HepG2 (cell line): Measurements from ENCODE around the gene KLHDC4. TPM values are rescaled to one million over a fixed set of nuclear protein-coding genes. Genes with fewer than 3 reads are reported as not detected.

Source experiments
- ATAC-seq: fragments of 200-7000 bp; cut with Tn5 transposase; 3 replicates; pipeline ENCODE4 v1.9.1; 2020; ENCODE audit warnings: mild to moderate bottlenecking, moderate library complexity
- BruUV-seq: library from RNA; stranded (reverse); fragments of 400-500 nt; replicated peaks from 2 replicates; lab custom pipeline; 2021; lab: Mats Ljungman, UMichigan
- CTCF ChIA-PET: fragments of 300-600 bp; formaldehyde crosslinking; extraction: SDS; loops from one replicate; lab custom pipeline; 2021; ENCODE audit warnings: low total read pairs, inconsistent platforms, low intra/inter-chr PET ratio; lab: Yijun Ruan, JAX
- POLR2A ChIA-PET: fragments of 350-600 bp; sonication (Branson Sonifier 250); formaldehyde crosslinking; loops from one replicate; lab custom pipeline; 2020; ENCODE audit warnings: antibody characterized with exemption, inconsistent platforms; lab: Yijun Ruan, JAX
- DNase-seq: peaks from one replicate; pipeline ENCODE4 v3.0.0-alpha.2; 2015; ENCODE audit warnings: low spot score
- FAIRE-seq: peaks from 3 replicates; lab custom pipeline; 2011; peaks lifted over from hg19 to GRCh38; lab: Jason Lieb, UNC
- H2AFZ ChIP-seq: one replicate; pipeline ENCODE4 v1.6.1; 2011; ENCODE audit warnings: low read length, inconsistent platforms
- H3K27ac ChIP-seq: fragments of 300-600 bp; 3 replicates; pipeline ENCODE4 v1.8.0; 2011; ENCODE audit warnings: mixed run types, mild to moderate bottlenecking, mixed read lengths, low read length, inconsistent platforms; ENCODE audit not compliant: insufficient read depth; ENCODE audit errors: extremely low read length
- H3K27me3 ChIP-seq, 2 experiments: fragments of 200-600 bp in 1 of 2; 2 replicates in 1 of 2; 3 replicates in 1 of 2; pipeline versions ENCODE4 v1.6.0 to v1.8.0; 2011; ENCODE audit warnings: low read length in 2 of 2, mild to moderate bottlenecking in 2 of 2, moderate library complexity in 2 of 2, inconsistent platforms in 1 of 2; ENCODE audit not compliant: insufficient read depth in 2 of 2, control insufficient read depth in 1 of 2
- H3K36me3 ChIP-seq, 2 experiments: fragments of 200-600 bp in 1 of 2; replicated peaks in 1 of 2; 2 replicates in 1 of 2; 3 replicates in 1 of 2; pipeline versions ENCODE4 v1.5.1 to v1.8.0; 2011; ENCODE audit warnings: low read length in 2 of 2, inconsistent platforms in 1 of 2; ENCODE audit not compliant: insufficient read depth in 2 of 2, control insufficient read depth in 1 of 2
- H3K4me1 ChIP-seq: 2 replicates; pipeline ENCODE4 v1.5.1; 2012; ENCODE audit warnings: low read length, inconsistent platforms; ENCODE audit not compliant: insufficient read depth
- H3K4me2 ChIP-seq: 2 replicates; pipeline ENCODE4 v1.6.0; 2011; ENCODE audit warnings: low read depth, low read length, inconsistent platforms
- H3K4me3 ChIP-seq, 3 experiments: fragments of 200-600 bp in 1 of 3; sonication (generic), shearing (Covaris generic) in 1 of 3; replicated peaks in 1 of 3; 2 replicates each; pipeline ENCODE4 v1.5.1; 2011 to 2016; ENCODE audit warnings: low read length in 3 of 3, inconsistent platforms in 2 of 3, low read depth in 2 of 3, mild to moderate bottlenecking in 2 of 3, control low read depth in 1 of 3, mixed read lengths in 1 of 3; ENCODE audit not compliant: insufficient read depth in 1 of 3
- H3K79me2 ChIP-seq: one replicate; pipeline ENCODE4 v1.6.1; 2011; ENCODE audit warnings: low read length, inconsistent platforms; ENCODE audit not compliant: insufficient read depth
- H3K9ac ChIP-seq: 2 replicates; pipeline ENCODE4 v1.6.0; 2011; ENCODE audit warnings: mild to moderate bottlenecking, low read depth, low read length, inconsistent platforms; ENCODE audit not compliant: insufficient read depth
- H3K9me3 ChIP-seq: 2 replicates; pipeline ENCODE4 v1.5.1; 2012; ENCODE audit warnings: mild to moderate bottlenecking, low read length
- H4K20me1 ChIP-seq: 2 replicates; pipeline ENCODE4 v1.6.0; 2011; ENCODE audit warnings: inconsistent platforms, mild to moderate bottlenecking, low read length, moderate library complexity; ENCODE audit not compliant: insufficient read depth
- ATRX ChIP-seq: sonication (generic); formaldehyde crosslinking; IDR thresholded peaks from 2 replicates; pipeline ENCODE4 v1.4.0; 2020; ENCODE audit warnings: missing genetic modification reagents, borderline replicate concordance
- CBX1 ChIP-seq: IDR thresholded peaks from one replicate; pipeline ENCODE4 v1.6.1; 2016; ENCODE audit warnings: antibody characterized with exemption, low read depth
- CCDC6 ChIP-seq: sonication (generic); formaldehyde crosslinking; IDR thresholded peaks from 2 replicates; pipeline ENCODE4 v1.8.1; 2022; ENCODE audit warnings: mild to moderate bottlenecking, missing genetic modification reagents, moderate library complexity
- ETV5 ChIP-seq: IDR thresholded peaks from 2 replicates; pipeline ENCODE4 v1.6.1; 2018; ENCODE audit warnings: missing biosample characterization, missing genetic modification reagents, inconsistent platforms, borderline replicate concordance
- FOXA1 ChIP-seq, 2 experiments: fragments of 450-650 bp in 1 of 2; sonication (generic) in 1 of 2; formaldehyde crosslinking in 1 of 2; IDR thresholded peaks; 2 replicates each; pipeline versions ENCODE4 v1.4.0 to v1.6.1; 2016 to 2020; ENCODE audit warnings: missing genetic modification reagents in 1 of 2
- FOXA3 ChIP-seq: IDR thresholded peaks from 2 replicates; pipeline ENCODE4 v1.6.1; 2016; ENCODE audit warnings: missing genetic modification reagents, missing compliant biosample characterization
- FOXO1 ChIP-seq: sonication (generic); formaldehyde crosslinking; IDR thresholded peaks from 2 replicates; pipeline ENCODE4 v1.4.0; 2020; ENCODE audit warnings: missing genetic modification reagents
- GATAD2A ChIP-seq: IDR thresholded peaks from 2 replicates; pipeline ENCODE4 v1.6.1; 2016
- HNF4A ChIP-seq: sonication (generic); formaldehyde crosslinking; IDR thresholded peaks from 2 replicates; pipeline ENCODE4 v1.4.0; 2020; ENCODE audit warnings: missing genetic modification reagents
- HNRNPLL ChIP-seq: fragments of 200-400 bp; formaldehyde crosslinking; IDR thresholded peaks from 2 replicates; pipeline ENCODE4 v1.6.1; 2017; ENCODE audit warnings: mild to moderate bottlenecking, low read depth, low read length; ENCODE audit not compliant: poor library complexity, severe bottlenecking
- IRX3 ChIP-seq: sonication (generic); formaldehyde crosslinking; IDR thresholded peaks from 2 replicates; pipeline ENCODE4 v1.8.1; 2023; ENCODE audit warnings: mild to moderate bottlenecking, low read depth, missing genetic modification reagents, borderline replicate concordance
- KDM4B ChIP-seq: sonication (generic); formaldehyde crosslinking; IDR thresholded peaks from 2 replicates; pipeline ENCODE4 v1.4.0; 2020; ENCODE audit warnings: missing genetic modification reagents
- RAD51 ChIP-seq: fragments of 450-650 bp; IDR thresholded peaks from 2 replicates; pipeline ENCODE4 v1.6.1; 2016; ENCODE audit warnings: borderline replicate concordance
- SETDB1 ChIP-seq: sonication (generic); formaldehyde crosslinking; IDR thresholded peaks from 2 replicates; pipeline ENCODE4 v1.5.1; 2020; ENCODE audit warnings: missing genetic modification reagents, mild to moderate bottlenecking, borderline replicate concordance
- ZBTB34 ChIP-seq: sonication (generic); formaldehyde crosslinking; IDR thresholded peaks from 2 replicates; pipeline ENCODE4 v1.8.0; 2022; ENCODE audit warnings: mild to moderate bottlenecking, missing genetic modification reagents
- ZNF124 ChIP-seq: sonication (generic); formaldehyde crosslinking; IDR thresholded peaks from 2 replicates; pipeline ENCODE4 v1.4.0; 2020; ENCODE audit warnings: missing genetic modification reagents
- ZNF329 ChIP-seq: sonication (generic); formaldehyde crosslinking; IDR thresholded peaks from 2 replicates; pipeline ENCODE4 v1.9.0; 2021; ENCODE audit warnings: low read depth, mild to moderate bottlenecking, missing genetic modification reagents
- WGBS: methylation state at CpG from one replicate; pipeline ENCODE4 v1.1.6; 2017; ENCODE audit warnings: low lambda C conversion rate; 5-methylcytosine and 5-hydroxymethylcytosine counted together
- in situ Hi-C: cut with HindIII; loops from 2 replicates; pipeline ENCODE4 v1.10.0; 2017; ENCODE audit warnings: low pct_unique_long_range_greater_than_20kb; ENCODE audit not compliant: extremely low pct_ligation_motif_present
- intact Hi-C: fragments of 100-400 bp; cut with micrococcal nuclease; formaldehyde crosslinking; loops from one replicate; pipeline ENCODE4 v1.10.0; 2022; ENCODE audit not compliant: unreplicated experiment
- polyA plus RNA-seq, 8 experiments: library from polyadenylated mRNA; depleted of rRNA in 3 of 8; stranded (reverse) in 7 of 8; unstranded in 1 of 8; fragments of >200 nt; fragmentation: Illumina TruSeq in 4 of 8; extraction: Trizol in 4 of 8; gene quantifications; 2 replicates each; pipeline versions ENCODE4 v1.2.1 to v1.2.3, GENCODE V29; 2011 to 2016; ENCODE audit warnings: low read depth in 4 of 8, missing spikeins in 1 of 8, mixed read lengths in 1 of 8; ENCODE audit not compliant: insufficient read depth in 1 of 8
- total RNA-seq, 5 experiments: library from RNA; depleted of rRNA; stranded (reverse); fragments of >200 nt; fragmentation: Illumina TruSeq; extraction: Trizol; gene quantifications; 2 replicates each; pipeline ENCODE4 v1.2.3, GENCODE V29; 2016; ENCODE audit warnings: low read depth in 1 of 5
- TF ChIP-seq, protein P1 (sequence below): sonication (generic); formaldehyde crosslinking; IDR thresholded peaks from 2 replicates; pipeline ENCODE4 v1.5.1; 2020; ENCODE audit warnings: mild to moderate bottlenecking, missing genetic modification reagents, moderate library complexity
- TF ChIP-seq, protein P2 (sequence below): sonication (generic); formaldehyde crosslinking; IDR thresholded peaks from 2 replicates; pipeline ENCODE4 v1.5.1; 2020; ENCODE audit warnings: missing genetic modification reagents, mild to moderate bottlenecking, borderline replicate concordance

The KLHDC4 gene
- total and polyA plus RNA-seq, 2 of the 13 experiments (the other 11 are each of a cell fraction or from before 2014, with no cell fraction given) = 18.7 to 31.8 TPM

- intact Hi-C loops = no loop called here
Observed at GRCh38 chr16:87715658-87716057, 50.1 kb downstream of the KLHDC4 start.

GRCh38 chr16:87715231-87715630, 50.6 kb downstream of the KLHDC4 start:
- no peak for FAIRE-seq
- in situ Hi-C loops = no loop called here
- 97% methylated on average over 16 of the region's 16 CpGs for WGBS

More at GRCh38 chr16:87715658-87716057, 50.1 kb downstream of the KLHDC4 start:
- TF ChIP-seq GATAD2A (CRISPR knock-in tag) (no peak), ZNF124 (no peak), KDM4B (CRISPR knock-in tag) (no peak), FOXA1 (IDR thresholded peaks at IDR 0.05) (no peak), FOXA1 (CRISPR knock-in tag; IDR thresholded peaks at IDR 0.05) (no peak), FOXO1 (CRISPR knock-in tag) (no peak), FOXA3 (CRISPR knock-in tag) (no peak), HNRNPLL (no peak), CCDC6 (CRISPR knock-in tag) (no peak), ETV5 (CRISPR knock-in tag) (no peak), ATRX (CRISPR knock-in tag) (no peak), ZNF329 (no peak), IRX3 (CRISPR knock-in tag) (no peak), HNF4A (no peak), CBX1 (no peak)
- 86% methylated on average over 10 of the region's 12 CpGs for WGBS
- peaks cover 34 to 46% of the 10 kb centered on the region in 2 experiments for H3K36me3 ChIP-seq
- BruUV-seq = no TSS peak
- ATAC-seq (no peak), DNase-seq (no peak), FAIRE-seq (peak; percentile 39)
- POLR2A ChIA-PET = no interaction called here
- no peak overlapping the region for H3K4me2 ChIP-seq
- in situ Hi-C loops = no loop called here
- H2AFZ ChIP-seq = no peak overlapping the region
- H3K4me3 ChIP-seq = no peak overlapping the region
- no peak overlapping the region for H3K27ac ChIP-seq
- H3K9ac ChIP-seq = no peak overlapping the region
- no peaks in the 10 kb centered on the region for H3K9me3 ChIP-seq
- peaks cover 14% of the 10 kb centered on the region for H3K4me1 ChIP-seq
- no peaks in the 10 kb centered on the region for H3K79me2 ChIP-seq
- no peaks in the 10 kb centered on the region for H3K27me3 ChIP-seq
- peaks cover 3% of the 10 kb centered on the region; the same call in 1 of the 2 replicates for H4K20me1 ChIP-seq
- CTCF ChIA-PET = no interaction called here

More at GRCh38 chr16:87715231-87715630, 50.6 kb downstream of the KLHDC4 start:
- Histone ChIP-seq H3K36me3 (peaks cover 38 to 50% of the 10 kb centered on the region in 2 experiments), H3K4me1 (peaks cover 14% of the 10 kb centered on the region), H3K27me3 (no peaks in the 10 kb centered on the region), H3K9me3 (no peaks in the 10 kb centered on the region), H3K4me3 (no peak overlapping the region), H3K4me2 (no peak overlapping the region), H2AFZ (no peak overlapping the region), H3K9ac (no peak overlapping the region), H4K20me1 (peaks cover 3% of the 10 kb centered on the region; the same call in 1 of the 2 replicates), H3K79me2 (no peaks in the 10 kb centered on the region), H3K27ac (no peak overlapping the region)
- no TSS peak for BruUV-seq
- DNase-seq = no peak
- POLR2A ChIA-PET = no interaction called here
- ATAC-seq = no peak
- TF ChIP-seq, protein P1, sequence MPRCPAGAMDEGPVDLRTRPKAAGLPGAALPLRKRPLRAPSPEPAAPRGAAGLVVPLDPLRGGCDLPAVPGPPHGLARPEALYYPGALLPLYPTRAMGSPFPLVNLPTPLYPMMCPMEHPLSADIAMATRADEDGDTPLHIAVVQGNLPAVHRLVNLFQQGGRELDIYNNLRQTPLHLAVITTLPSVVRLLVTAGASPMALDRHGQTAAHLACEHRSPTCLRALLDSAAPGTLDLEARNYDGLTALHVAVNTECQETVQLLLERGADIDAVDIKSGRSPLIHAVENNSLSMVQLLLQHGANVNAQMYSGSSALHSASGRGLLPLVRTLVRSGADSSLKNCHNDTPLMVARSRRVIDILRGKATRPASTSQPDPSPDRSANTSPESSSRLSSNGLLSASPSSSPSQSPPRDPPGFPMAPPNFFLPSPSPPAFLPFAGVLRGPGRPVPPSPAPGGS (CRISPR knock-in tag) = no peak
- TF ChIP-seq RAD51 = no peak
- no peak for TF ChIP-seq ZBTB34
- TF ChIP-seq, protein P2, sequence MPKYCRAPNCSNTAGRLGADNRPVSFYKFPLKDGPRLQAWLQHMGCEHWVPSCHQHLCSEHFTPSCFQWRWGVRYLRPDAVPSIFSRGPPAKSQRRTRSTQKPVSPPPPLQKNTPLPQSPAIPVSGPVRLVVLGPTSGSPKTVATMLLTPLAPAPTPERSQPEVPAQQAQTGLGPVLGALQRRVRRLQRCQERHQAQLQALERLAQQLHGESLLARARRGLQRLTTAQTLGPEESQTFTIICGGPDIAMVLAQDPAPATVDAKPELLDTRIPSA (CRISPR knock-in tag) = no peak
- TF ChIP-seq SETDB1 (CRISPR knock-in tag) = no peak
- intact Hi-C loops = no loop called here
- CTCF ChIA-PET = no interaction called here
